Activated naive CD8-positive, alpha-beta T cell treated with anti-CD3 and anti-CD28 coated beads for 36 hours (primary cell): ENCODE data around the gene CAMK2B. TPM values are rescaled to one million over a fixed set of nuclear protein-coding genes. Genes with fewer than 3 reads are reported as not detected.

ENCODE experiments used
- DNase-seq: peaks from one replicate; pipeline ENCODE4 v3.0.0; 2021
- H3K27ac Mint-ChIP-seq: one replicate; pipeline ENCODE4 v1.8.0; 2022; ENCODE audit warnings: mild to moderate bottlenecking, moderate library complexity, mixed read lengths
- H3K27me3 Mint-ChIP-seq: one replicate; pipeline ENCODE4 v1.8.0; 2022; ENCODE audit warnings: mild to moderate bottlenecking, mixed read lengths
- H3K36me3 Mint-ChIP-seq: one replicate; pipeline ENCODE4 v1.8.0; 2021; ENCODE audit warnings: mild to moderate bottlenecking, mixed read lengths
- H3K4me1 Mint-ChIP-seq: one replicate; pipeline ENCODE4 v1.8.0; 2021; ENCODE audit warnings: mixed read lengths
- H3K4me3 Mint-ChIP-seq: one replicate; pipeline ENCODE4 v1.8.0; 2022; ENCODE audit warnings: mild to moderate bottlenecking, moderate library complexity, mixed read lengths
- H3K9me3 Mint-ChIP-seq: one replicate; pipeline ENCODE4 v1.8.0; 2022; ENCODE audit warnings: mixed read lengths
- total RNA-seq, 2 experiments: library from RNA; stranded (reverse); gene quantifications; one replicate each; pipeline ENCODE4 v1.2.3, GENCODE V29; 2021

Gene CAMK2B
- total RNA-seq, 2 experiments from 2014 or later: 0.62 to 0.97 TPM

GRCh38 chr7:44257213-44257612, 68.2 kb downstream of the CAMK2B start:
- no peak for DNase-seq
- Mint-ChIP-seq H3K4me3 (no peak overlapping the region), H3K27me3 (no peaks in the 10 kb centered on the region), H3K4me1 (peaks cover 35% of the 10 kb centered on the region), H3K36me3 (peaks cover 3% of the 10 kb centered on the region), H3K27ac (peak overlapping the region; percentile 96), H3K9me3 (no peaks in the 10 kb centered on the region)

DNA sequence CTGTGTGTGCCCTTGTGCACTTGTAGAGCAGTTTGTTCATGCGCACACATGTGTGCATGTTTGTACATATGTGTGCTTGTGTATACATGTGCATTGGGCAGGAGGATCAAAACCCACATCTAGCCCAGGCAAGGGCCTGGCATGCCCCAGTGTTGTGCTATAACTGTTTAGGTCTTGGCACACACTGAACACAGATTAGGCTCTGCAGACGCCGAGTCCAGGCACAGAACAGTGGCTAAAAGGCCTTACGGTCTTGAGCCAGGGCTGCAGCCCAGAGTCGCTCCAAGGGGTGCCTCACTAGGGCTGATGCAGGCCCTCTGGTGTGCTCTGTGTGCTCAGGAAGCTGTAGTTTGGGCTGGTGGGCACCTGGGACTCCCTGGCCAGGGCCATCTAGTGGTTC, 68.9 kb downstream of the CAMK2B start:
- Mint-ChIP-seq H3K4me1 (peaks cover 35% of the 10 kb centered on the region), H3K4me3 (no peak overlapping the region), H3K27me3 (no peaks in the 10 kb centered on the region), H3K36me3 (peaks cover 3% of the 10 kb centered on the region), H3K27ac (peak overlapping the region; percentile 96), H3K9me3 (no peaks in the 10 kb centered on the region)
- no peak for DNase-seq

DNA sequence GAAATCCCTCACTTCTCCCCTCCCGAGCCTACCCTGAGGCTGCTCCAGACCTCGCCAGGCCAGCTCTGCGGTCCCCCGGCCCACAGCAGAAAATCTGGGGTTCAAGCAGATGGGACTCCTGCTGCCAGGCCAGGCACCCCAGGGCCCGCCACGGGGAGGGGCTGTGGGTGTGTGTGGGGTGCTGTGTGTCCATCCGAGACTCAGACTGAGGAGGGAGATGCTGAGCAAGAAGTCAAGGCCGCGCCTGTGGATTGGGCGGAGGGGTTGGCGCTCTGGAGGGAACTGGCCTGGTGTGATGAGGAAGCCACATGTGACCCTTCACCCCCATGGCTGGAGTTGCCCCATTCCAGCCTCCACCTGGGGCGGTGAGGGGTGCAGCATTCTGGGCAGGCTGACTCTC, 73.5 kb downstream of the CAMK2B start:
- H3K27me3 Mint-ChIP-seq: no peaks in the 10 kb centered on the region
- H3K9me3 Mint-ChIP-seq: no peaks in the 10 kb centered on the region
- no peaks in the 10 kb centered on the region for H3K36me3 Mint-ChIP-seq
- H3K4me3 Mint-ChIP-seq: no peak overlapping the region
- H3K4me1 Mint-ChIP-seq: no peaks in the 10 kb centered on the region
- H3K27ac Mint-ChIP-seq: no peak overlapping the region
- no peak for DNase-seq

DNA sequence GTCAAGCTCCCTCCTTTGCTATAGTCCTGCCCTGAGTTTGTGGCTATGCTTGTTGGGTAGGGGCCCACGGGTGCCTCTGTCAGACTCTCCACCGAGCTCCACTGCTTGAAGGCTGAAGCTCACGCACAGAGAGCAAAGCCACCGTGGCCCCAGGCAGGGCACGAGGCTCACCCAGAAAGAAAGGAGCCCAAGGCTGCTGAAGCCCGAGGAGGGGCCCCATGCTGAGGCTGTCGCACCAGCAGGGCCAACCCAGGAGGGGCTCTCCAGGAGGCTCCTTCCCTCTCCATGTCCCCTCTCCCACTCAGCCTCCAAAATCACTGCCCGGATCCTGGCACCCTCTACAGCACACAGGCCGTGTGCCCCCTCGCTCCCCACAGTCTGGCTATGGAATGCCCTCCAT, 74.1 kb downstream of the CAMK2B start:
- Mint-ChIP-seq H3K36me3 (no peaks in the 10 kb centered on the region), H3K9me3 (no peaks in the 10 kb centered on the region), H3K4me1 (no peaks in the 10 kb centered on the region), H3K4me3 (no peak overlapping the region), H3K27me3 (no peaks in the 10 kb centered on the region), H3K27ac (no peak overlapping the region)
- DNase-seq: no peak

- no peak overlapping the region for H3K4me3 Mint-ChIP-seq
- H3K9me3 Mint-ChIP-seq: no peaks in the 10 kb centered on the region
- H3K27ac Mint-ChIP-seq: no peak overlapping the region
Measured at GRCh38 chr7:44249639-44250234, 75.7 kb downstream of the CAMK2B start.

GRCh38 chr7:44247868-44248651, 77.3 kb downstream of the CAMK2B start:
- Mint-ChIP-seq H3K36me3 (no peaks in the 10 kb centered on the region), H3K4me3 (no peak overlapping the region), H3K9me3 (no peaks in the 10 kb centered on the region), H3K27ac (no peak overlapping the region), H3K27me3 (no peaks in the 10 kb centered on the region), H3K4me1 (no peaks in the 10 kb centered on the region)
- DNase-seq: no peak

More at GRCh38 chr7:44249639-44250234, 75.7 kb downstream of the CAMK2B start:
- no peaks in the 10 kb centered on the region for H3K27me3 Mint-ChIP-seq
- DNase-seq: no peak
- H3K4me1 Mint-ChIP-seq: no peaks in the 10 kb centered on the region
- no peaks in the 10 kb centered on the region for H3K36me3 Mint-ChIP-seq

DNA sequence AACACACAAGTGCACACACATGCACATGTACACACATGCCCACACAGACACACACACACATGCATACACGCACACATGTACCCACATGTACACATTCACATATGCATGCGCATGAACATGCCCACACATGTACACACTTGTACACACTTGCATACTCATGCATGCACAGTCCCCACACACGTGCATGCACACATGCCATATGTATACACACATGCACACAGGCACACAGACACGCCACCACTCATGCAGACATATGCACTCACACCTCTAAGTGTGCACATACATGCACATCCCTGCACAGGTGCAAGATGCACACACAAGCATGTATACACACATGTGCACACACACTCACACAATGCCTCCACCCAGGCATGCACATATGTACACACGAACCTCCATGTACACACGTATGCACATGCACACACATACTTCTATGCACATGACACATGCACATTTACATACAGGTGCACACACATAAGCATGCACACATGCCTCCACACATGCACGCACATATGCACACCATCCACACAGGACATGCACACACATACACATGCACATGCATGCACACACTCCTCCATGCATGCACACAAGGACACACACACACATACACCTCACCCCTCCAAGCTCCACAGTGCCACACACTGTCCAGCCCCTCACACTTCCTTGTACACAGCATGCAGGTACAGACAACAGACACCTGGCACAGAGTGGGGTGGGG, 78.8 kb downstream of the CAMK2B start:
- Mint-ChIP-seq H3K27ac (no peak overlapping the region), H3K9me3 (no peaks in the 10 kb centered on the region), H3K36me3 (no peaks in the 10 kb centered on the region), H3K27me3 (no peaks in the 10 kb centered on the region), H3K4me3 (no peak overlapping the region), H3K4me1 (no peaks in the 10 kb centered on the region)
- no peak for DNase-seq

GRCh38 chr7:44244282-44244681, 81.1 kb downstream of the CAMK2B start:
- Mint-ChIP-seq H3K9me3 (no peaks in the 10 kb centered on the region), H3K4me3 (no peak overlapping the region), H3K36me3 (no peaks in the 10 kb centered on the region), H3K27ac (no peak overlapping the region), H3K27me3 (no peaks in the 10 kb centered on the region), H3K4me1 (peaks cover 2% of the 10 kb centered on the region)
- DNase-seq: peak; percentile 47

DNA sequence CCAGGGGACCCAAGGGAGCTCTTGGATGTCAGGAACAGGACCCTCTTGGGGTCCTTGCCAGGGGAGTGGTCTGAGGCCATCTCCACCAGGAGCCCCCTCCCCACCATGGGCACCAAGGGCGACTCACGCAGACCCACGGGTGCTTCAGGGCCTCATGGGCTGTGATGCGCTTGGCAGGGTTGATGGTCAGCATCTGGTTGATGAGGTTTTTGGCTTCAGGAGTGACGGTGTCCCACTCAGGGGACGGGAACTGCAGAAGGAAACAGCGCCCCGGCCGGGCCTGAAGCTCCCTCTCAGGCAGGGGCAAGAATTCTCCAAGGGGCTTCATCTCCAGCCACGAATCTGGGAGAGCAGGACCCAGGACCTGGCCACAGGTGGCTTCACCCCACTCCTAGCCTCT, 83.3 kb downstream of the CAMK2B start:
- DNase-seq: no peak
- H3K27ac Mint-ChIP-seq: no peak overlapping the region
- peaks cover 2% of the 10 kb centered on the region for H3K4me1 Mint-ChIP-seq
- no peak overlapping the region for H3K4me3 Mint-ChIP-seq
- H3K36me3 Mint-ChIP-seq: no peaks in the 10 kb centered on the region
- H3K9me3 Mint-ChIP-seq: no peaks in the 10 kb centered on the region
- no peaks in the 10 kb centered on the region for H3K27me3 Mint-ChIP-seq

DNA sequence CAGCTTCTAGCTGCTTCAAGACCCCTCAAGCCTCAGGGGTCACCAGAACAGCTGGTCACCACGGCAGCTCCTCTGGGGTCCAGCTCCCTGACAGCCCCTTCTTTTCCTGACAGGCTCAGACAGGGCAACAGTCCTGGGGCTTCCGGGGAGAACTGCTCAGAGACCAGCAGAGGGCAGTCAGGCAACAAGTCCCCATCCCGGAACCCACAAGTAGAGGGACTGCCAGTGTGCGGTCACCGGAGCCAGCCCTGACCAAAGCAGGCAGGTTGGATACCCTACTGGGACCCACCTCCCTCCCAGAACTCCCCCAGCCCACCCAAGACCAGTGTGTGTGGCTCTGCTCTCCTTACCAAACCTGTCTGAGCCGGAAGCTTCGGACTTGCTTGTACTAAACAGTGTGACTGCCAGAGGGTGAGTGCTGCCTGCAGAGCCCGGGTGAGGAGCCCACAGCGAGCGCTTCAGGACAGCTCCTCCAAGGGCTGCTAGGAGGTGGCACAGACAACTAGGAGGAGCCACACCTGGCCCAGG, 84.3 kb downstream of the CAMK2B start:
- Mint-ChIP-seq H3K4me1 (peaks cover 2% of the 10 kb centered on the region), H3K27me3 (no peaks in the 10 kb centered on the region), H3K27ac (no peak overlapping the region), H3K4me3 (no peak overlapping the region), H3K9me3 (no peaks in the 10 kb centered on the region), H3K36me3 (no peaks in the 10 kb centered on the region)
- DNase-seq: peak; percentile 64

DNA sequence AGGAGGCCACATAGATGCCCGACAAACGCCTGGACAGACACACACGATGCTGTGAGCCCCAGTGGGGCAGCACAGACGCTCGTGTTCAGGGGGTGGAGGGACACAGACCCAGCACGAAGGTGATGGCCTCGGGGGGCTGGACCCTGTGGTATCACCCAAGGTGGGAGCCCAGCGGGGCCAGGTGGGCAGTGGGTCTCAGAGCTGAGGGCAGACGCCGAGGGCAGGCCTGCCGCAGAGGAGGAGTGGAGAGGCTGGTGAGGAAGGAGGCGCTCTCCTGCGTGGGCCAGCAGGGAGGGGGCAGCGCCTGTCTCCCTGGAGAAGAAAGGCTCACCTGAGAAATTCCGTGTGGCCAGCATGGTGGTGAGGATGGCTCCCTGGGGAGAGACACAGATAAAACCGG, 85.0 kb downstream of the CAMK2B start:
- no peaks in the 10 kb centered on the region for H3K9me3 Mint-ChIP-seq
- no peak overlapping the region for H3K4me3 Mint-ChIP-seq
- peaks cover 2% of the 10 kb centered on the region for H3K4me1 Mint-ChIP-seq
- no peak for DNase-seq
- no peak overlapping the region for H3K27ac Mint-ChIP-seq
- H3K27me3 Mint-ChIP-seq: no peaks in the 10 kb centered on the region
- H3K36me3 Mint-ChIP-seq: no peaks in the 10 kb centered on the region

DNA sequence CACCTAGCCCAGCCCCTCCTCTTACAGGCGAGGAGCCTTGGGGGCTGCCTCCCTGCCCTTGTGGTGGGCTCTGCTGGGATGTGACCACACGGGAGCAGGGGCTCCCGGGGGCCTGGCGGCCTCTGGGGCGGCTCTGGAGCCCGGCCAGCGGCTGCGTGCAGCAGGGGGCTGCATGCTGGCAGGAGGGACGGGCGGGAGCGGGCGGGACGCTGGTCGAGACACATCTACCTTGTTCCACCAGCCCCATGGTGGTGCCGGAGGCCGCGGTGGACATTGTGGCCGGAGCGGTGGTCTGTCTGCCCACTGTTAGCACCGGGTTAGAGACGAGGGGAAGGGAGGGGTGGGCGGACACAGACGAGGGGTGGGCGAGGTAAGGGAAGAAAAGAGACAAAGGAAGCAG, 86.0 kb downstream of the CAMK2B start:
- no peaks in the 10 kb centered on the region for H3K9me3 Mint-ChIP-seq
- no peak overlapping the region for H3K4me3 Mint-ChIP-seq
- no peak overlapping the region for H3K27ac Mint-ChIP-seq
- no peaks in the 10 kb centered on the region for H3K36me3 Mint-ChIP-seq
- no peak for DNase-seq
- H3K4me1 Mint-ChIP-seq: peaks cover 2% of the 10 kb centered on the region
- H3K27me3 Mint-ChIP-seq: no peaks in the 10 kb centered on the region

DNA sequence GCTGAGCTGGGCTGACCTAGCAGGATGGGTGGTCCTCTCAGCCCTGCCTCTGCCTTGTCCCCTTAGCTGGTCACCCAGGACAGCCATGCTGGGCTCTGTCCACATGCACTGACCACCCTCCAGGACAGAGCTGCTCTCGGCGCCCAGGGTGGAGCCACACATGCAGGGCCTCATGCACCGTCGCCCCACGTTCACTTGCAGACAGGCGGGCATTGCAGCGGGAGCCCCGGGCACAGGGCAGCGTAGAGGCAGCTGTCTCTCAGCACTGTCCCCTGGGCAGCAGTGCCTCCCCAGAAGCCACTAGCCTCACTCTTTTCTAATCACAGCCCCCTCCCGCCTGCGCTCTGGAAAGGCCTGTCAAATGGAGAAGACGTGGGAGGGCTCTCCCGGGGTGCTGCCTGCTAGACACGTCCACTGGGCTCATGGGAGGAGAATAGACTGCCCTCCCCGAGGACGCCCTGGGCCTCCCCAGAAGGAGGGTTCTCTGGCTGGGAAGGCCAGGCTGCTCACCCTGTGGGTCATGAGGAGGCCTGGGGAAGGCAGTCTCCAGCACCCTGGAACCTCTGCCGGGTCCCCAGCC, 87.2 kb downstream of the CAMK2B start:
- Mint-ChIP-seq H3K4me3 (no peak overlapping the region), H3K27ac (no peak overlapping the region), H3K27me3 (no peaks in the 10 kb centered on the region), H3K4me1 (peaks cover 2% of the 10 kb centered on the region), H3K9me3 (no peaks in the 10 kb centered on the region), H3K36me3 (no peaks in the 10 kb centered on the region)
- no peak for DNase-seq

GRCh38 chr7:44237696-44238095, 87.7 kb downstream of the CAMK2B start:
- no peak overlapping the region for H3K4me3 Mint-ChIP-seq
- no peaks in the 10 kb centered on the region for H3K9me3 Mint-ChIP-seq
- H3K27me3 Mint-ChIP-seq: no peaks in the 10 kb centered on the region
- H3K36me3 Mint-ChIP-seq: no peaks in the 10 kb centered on the region
- H3K4me1 Mint-ChIP-seq: peaks cover 2% of the 10 kb centered on the region
- no peak overlapping the region for H3K27ac Mint-ChIP-seq
- DNase-seq: no peak

DNA sequence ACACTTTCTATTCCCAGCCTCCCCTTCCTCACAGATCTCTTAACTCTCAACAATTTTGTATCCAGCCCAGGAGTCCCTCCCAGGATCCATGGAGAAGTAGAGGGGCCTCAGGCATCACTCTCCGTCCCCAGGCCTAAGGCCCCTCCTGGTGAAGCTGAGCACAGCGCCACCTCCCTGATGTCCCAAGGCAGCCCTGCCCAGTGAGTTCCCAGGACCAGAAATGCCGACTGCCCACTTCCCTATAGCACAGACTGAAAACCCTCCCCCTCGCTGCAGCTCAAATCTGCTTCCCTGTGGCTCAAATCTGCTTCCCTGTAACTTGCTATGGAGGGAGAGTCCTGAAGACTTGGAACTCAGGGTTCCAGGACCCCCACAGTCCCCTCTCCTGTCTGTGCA, 89.1 kb downstream of the CAMK2B start:
- no peaks in the 10 kb centered on the region for H3K36me3 Mint-ChIP-seq
- H3K4me1 Mint-ChIP-seq: peaks cover 2% of the 10 kb centered on the region
- H3K27ac Mint-ChIP-seq: no peak overlapping the region
- H3K9me3 Mint-ChIP-seq: no peaks in the 10 kb centered on the region
- H3K4me3 Mint-ChIP-seq: no peak overlapping the region
- no peak for DNase-seq
- no peaks in the 10 kb centered on the region for H3K27me3 Mint-ChIP-seq
